Ishikawa (cell line): ENCODE data around the gene SOX12.

Experiments used
- CREB1 ChIP-seq: IDR thresholded peaks from 2 replicates; pipeline ENCODE4 v1.6.1; 2012; ENCODE audit warnings: low read depth
- EGR1 ChIP-seq: IDR thresholded peaks from 2 replicates; pipeline ENCODE4 v1.6.1; 2012
- EP300 ChIP-seq: IDR thresholded peaks from 2 replicates; pipeline ENCODE4 v1.6.1; 2012; ENCODE audit warnings: borderline replicate concordance
- FOXM1 ChIP-seq: IDR thresholded peaks from 2 replicates; pipeline ENCODE4 v1.6.1; 2012; ENCODE audit warnings: low read depth, borderline replicate concordance
- MAX ChIP-seq: IDR thresholded peaks from 2 replicates; pipeline ENCODE4 v1.6.1; 2012
- NFIC ChIP-seq: IDR thresholded peaks from 2 replicates; pipeline ENCODE4 v1.6.1; 2012
- RAD21 ChIP-seq: IDR thresholded peaks from 2 replicates; pipeline ENCODE4 v1.6.1; 2012; ENCODE audit warnings: low read depth
- TAF1 ChIP-seq: IDR thresholded peaks from 2 replicates; pipeline ENCODE4 v1.6.1; 2012; ENCODE audit warnings: low read depth, mild to moderate bottlenecking
- TCF12 ChIP-seq: IDR thresholded peaks from 2 replicates; pipeline ENCODE4 v1.6.1; 2012; ENCODE audit warnings: low read depth
- TEAD4 ChIP-seq: IDR thresholded peaks from 2 replicates; pipeline ENCODE4 v1.6.1; 2012
- YY1 ChIP-seq: IDR thresholded peaks from 2 replicates; pipeline ENCODE4 v1.6.1; 2012; ENCODE audit warnings: low read depth
- ZBTB7A ChIP-seq: IDR thresholded peaks from 2 replicates; pipeline ENCODE4 v1.6.1; 2012; ENCODE audit warnings: low read depth
- TF ChIP-seq, protein P1 (sequence below): IDR thresholded peaks from 2 replicates; pipeline ENCODE4 v1.6.1; 2012; ENCODE audit warnings: low read depth, mild to moderate bottlenecking
- TF ChIP-seq, protein P2 (sequence below): IDR thresholded peaks from 2 replicates; pipeline ENCODE4 v1.6.1; 2012

GRCh38 chr20:311609-312008, 13.7 kb upstream of the SOX12 start:
- no peak for TF ChIP-seq CREB1
- TF ChIP-seq RAD21 = no peak
- TF ChIP-seq YY1 = no peak
- no peak for TF ChIP-seq MAX
- TF ChIP-seq FOXM1 = no peak
- TF ChIP-seq TEAD4 = no peak
- no peak for TF ChIP-seq TAF1
- no peak for TF ChIP-seq NFIC
- no peak for TF ChIP-seq ZBTB7A
- TF ChIP-seq EP300 = no peak
- TF ChIP-seq EGR1 = no peak
- TF ChIP-seq, protein P1, sequence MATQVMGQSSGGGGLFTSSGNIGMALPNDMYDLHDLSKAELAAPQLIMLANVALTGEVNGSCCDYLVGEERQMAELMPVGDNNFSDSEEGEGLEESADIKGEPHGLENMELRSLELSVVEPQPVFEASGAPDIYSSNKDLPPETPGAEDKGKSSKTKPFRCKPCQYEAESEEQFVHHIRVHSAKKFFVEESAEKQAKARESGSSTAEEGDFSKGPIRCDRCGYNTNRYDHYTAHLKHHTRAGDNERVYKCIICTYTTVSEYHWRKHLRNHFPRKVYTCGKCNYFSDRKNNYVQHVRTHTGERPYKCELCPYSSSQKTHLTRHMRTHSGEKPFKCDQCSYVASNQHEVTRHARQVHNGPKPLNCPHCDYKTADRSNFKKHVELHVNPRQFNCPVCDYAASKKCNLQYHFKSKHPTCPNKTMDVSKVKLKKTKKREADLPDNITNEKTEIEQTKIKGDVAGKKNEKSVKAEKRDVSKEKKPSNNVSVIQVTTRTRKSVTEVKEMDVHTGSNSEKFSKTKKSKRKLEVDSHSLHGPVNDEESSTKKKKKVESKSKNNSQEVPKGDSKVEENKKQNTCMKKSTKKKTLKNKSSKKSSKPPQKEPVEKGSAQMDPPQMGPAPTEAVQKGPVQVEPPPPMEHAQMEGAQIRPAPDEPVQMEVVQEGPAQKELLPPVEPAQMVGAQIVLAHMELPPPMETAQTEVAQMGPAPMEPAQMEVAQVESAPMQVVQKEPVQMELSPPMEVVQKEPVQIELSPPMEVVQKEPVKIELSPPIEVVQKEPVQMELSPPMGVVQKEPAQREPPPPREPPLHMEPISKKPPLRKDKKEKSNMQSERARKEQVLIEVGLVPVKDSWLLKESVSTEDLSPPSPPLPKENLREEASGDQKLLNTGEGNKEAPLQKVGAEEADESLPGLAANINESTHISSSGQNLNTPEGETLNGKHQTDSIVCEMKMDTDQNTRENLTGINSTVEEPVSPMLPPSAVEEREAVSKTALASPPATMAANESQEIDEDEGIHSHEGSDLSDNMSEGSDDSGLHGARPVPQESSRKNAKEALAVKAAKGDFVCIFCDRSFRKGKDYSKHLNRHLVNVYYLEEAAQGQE = no peak
- TF ChIP-seq TCF12 = no peak
- TF ChIP-seq, protein P2, sequence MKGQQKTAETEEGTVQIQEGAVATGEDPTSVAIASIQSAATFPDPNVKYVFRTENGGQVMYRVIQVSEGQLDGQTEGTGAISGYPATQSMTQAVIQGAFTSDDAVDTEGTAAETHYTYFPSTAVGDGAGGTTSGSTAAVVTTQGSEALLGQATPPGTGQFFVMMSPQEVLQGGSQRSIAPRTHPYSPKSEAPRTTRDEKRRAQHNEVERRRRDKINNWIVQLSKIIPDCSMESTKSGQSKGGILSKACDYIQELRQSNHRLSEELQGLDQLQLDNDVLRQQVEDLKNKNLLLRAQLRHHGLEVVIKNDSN = no peak
